ENCODE results near the gene EVC2.
"Not testable (repeated sequence)": the region's sequence is repeated elsewhere in the genome, so short reads cannot be mapped to it uniquely, and the experiment has no call there.

Gene EVC2

DNA sequence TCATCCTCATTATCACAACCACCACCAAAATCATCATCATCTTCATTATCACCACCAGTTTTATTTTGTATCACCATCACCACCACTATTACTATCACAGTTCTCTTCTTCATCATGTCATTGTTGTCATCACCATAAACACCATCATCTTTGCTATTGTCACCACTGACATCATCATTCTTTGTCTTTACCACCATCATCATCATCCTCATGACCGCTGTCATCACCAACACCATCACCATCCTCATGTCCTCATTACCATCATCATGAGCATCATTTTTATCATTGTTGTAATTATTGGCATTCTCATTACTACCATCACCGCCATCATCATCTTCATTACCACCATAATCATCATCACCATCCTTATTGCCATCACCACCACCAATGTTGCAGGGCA lies 34.0 kb upstream of the EVC2 start:
- no peak overlapping the region for H3K9ac ChIP-seq (ENCODE audit: low read length in 2 of 2)
- no peaks in the 10 kb centered on the region for H3K27me3 ChIP-seq (ENCODE audit: control insufficient read depth in 1 of 2, insufficient read depth in 2 of 2, low read length in 2 of 2)
- H3K4me3 ChIP-seq (ENCODE audit: low read length in 2 of 2) = no peak overlapping the region
- no peaks in the 10 kb centered on the region for H3K9me3 ChIP-seq (ENCODE audit: control insufficient read depth in 2 of 2, low read length in 2 of 2)
- no peak overlapping the region for H3K27ac ChIP-seq (ENCODE audit: low read length)
- no peaks in the 10 kb centered on the region for H3K4me1 ChIP-seq (ENCODE audit: control insufficient read depth, insufficient read depth, low read length)
- peaks cover 23% of the 10 kb centered on the region in 2 donors for H3K36me3 ChIP-seq (ENCODE audit: control insufficient read depth in 2 of 2, insufficient read depth in 2 of 2, low read length in 2 of 2)

DNA sequence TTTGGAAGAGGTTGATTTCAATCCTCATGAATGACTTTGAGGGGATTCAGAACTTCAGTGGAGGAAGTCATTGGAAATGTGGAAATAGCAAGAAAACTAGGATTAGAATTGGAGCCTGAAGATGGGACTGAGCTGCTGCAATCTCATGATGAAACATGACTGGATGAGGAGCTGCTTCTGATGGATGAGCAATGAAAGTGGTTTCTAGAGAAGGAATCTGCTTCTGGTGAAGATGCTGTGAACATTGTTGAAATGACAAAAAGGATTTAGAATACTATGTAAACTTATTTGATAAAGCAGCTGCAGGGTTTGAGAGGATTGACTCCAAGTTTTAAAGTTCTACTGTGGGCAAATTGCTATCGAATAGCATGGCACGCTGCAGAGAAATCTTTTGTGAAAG lies 29.7 kb upstream of the EVC2 start:
- Histone ChIP-seq H3K9me3 (ENCODE audit: control insufficient read depth in 2 of 2, low read length in 2 of 2) (no peaks in the 10 kb centered on the region), H3K9ac (ENCODE audit: low read length in 2 of 2) (no peak overlapping the region), H3K36me3 (ENCODE audit: control insufficient read depth in 2 of 2, insufficient read depth in 2 of 2, low read length in 2 of 2) (peaks cover 34 to 48% of the 10 kb centered on the region in 2 donors), H3K27ac (ENCODE audit: low read length) (no peak overlapping the region), H3K4me1 (ENCODE audit: control insufficient read depth, insufficient read depth, low read length) (no peaks in the 10 kb centered on the region), H3K27me3 (ENCODE audit: control insufficient read depth in 1 of 2, insufficient read depth in 2 of 2, low read length in 2 of 2) (no peaks in the 10 kb centered on the region), H3K4me3 (ENCODE audit: low read length in 2 of 2) (no peak overlapping the region)

DNA sequence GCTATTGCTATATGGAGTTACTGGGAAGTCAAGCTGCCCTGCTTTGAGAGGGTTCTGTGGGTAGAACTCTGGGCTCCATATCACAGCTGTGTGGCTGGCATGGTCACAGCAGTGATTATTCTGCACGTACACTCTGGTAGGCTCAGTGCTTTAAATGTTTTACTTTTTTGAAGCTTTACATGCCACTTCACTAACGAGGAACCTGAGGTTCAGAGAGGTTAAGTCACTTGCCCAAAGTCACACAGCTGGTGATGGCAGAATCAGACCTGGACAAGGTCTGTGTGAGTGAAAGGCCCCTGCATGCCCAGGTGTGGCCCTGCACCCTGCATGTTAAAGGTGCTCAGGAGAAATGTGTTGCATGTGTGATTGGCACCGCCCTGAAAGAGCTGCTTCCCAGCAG lies 27.1 kb upstream of the EVC2 start:
- Histone ChIP-seq H3K9me3 (ENCODE audit: control insufficient read depth in 2 of 2, low read length in 2 of 2) (no peaks in the 10 kb centered on the region), H3K4me3 (ENCODE audit: low read length in 2 of 2) (no peak overlapping the region), H3K9ac (ENCODE audit: low read length in 2 of 2) (no peak overlapping the region), H3K4me1 (ENCODE audit: control insufficient read depth, insufficient read depth, low read length) (no peaks in the 10 kb centered on the region), H3K36me3 (ENCODE audit: control insufficient read depth in 2 of 2, insufficient read depth in 2 of 2, low read length in 2 of 2) (peaks cover 39 to 58% of the 10 kb centered on the region in 2 donors), H3K27ac (ENCODE audit: low read length) (no peak overlapping the region), H3K27me3 (ENCODE audit: control insufficient read depth in 1 of 2, insufficient read depth in 2 of 2, low read length in 2 of 2) (no peaks in the 10 kb centered on the region)

- Histone ChIP-seq H3K36me3 (ENCODE audit: control insufficient read depth in 2 of 2, insufficient read depth in 2 of 2, low read length in 2 of 2) (peaks cover 42 to 62% of the 10 kb centered on the region in 2 donors), H3K27me3 (ENCODE audit: control insufficient read depth in 1 of 2, insufficient read depth in 2 of 2, low read length in 2 of 2) (no peaks in the 10 kb centered on the region), H3K27ac (ENCODE audit: low read length) (no peak overlapping the region), H3K4me1 (ENCODE audit: control insufficient read depth, insufficient read depth, low read length) (no peaks in the 10 kb centered on the region), H3K9ac (ENCODE audit: low read length in 2 of 2) (no peak overlapping the region), H3K4me3 (ENCODE audit: low read length in 2 of 2) (no peak overlapping the region), H3K9me3 (ENCODE audit: control insufficient read depth in 2 of 2, low read length in 2 of 2) (no peaks in the 10 kb centered on the region)
These were observed 26.5 kb upstream of the EVC2 start for GRCh38 chr4:5734853-5735252.

DNA sequence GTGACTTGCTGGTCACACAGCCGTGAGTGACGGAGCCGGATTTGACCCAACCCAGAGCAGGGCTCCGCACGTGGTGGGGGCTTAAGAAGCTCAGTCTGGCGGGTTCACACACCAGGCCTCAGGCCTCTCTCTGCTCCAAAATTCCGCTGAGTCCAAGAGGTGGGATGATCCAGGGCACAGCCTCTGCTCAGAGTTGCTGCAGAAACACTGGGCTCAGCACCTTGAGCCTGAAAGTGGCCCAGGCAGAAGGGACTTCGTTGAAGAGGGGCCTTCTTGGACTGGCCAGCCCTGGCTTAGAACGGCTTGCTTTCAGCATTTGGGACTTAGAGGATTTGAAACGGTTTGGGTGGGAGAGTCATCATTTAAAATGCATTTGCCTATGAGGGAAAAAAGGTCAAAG lies 23.8 kb upstream of the EVC2 start:
- no peak overlapping the region for H3K9ac ChIP-seq (ENCODE audit: low read length in 2 of 2)
- no peaks in the 10 kb centered on the region for H3K4me1 ChIP-seq (ENCODE audit: control insufficient read depth, insufficient read depth, low read length)
- H3K36me3 ChIP-seq (ENCODE audit: control insufficient read depth in 2 of 2, insufficient read depth in 2 of 2, low read length in 2 of 2) = peaks cover 47 to 69% of the 10 kb centered on the region in 2 donors
- H3K9me3 ChIP-seq (ENCODE audit: control insufficient read depth in 2 of 2, low read length in 2 of 2) = no peaks in the 10 kb centered on the region
- no peak overlapping the region for H3K27ac ChIP-seq (ENCODE audit: low read length)
- no peak overlapping the region for H3K4me3 ChIP-seq (ENCODE audit: low read length in 2 of 2)
- no peaks in the 10 kb centered on the region for H3K27me3 ChIP-seq (ENCODE audit: control insufficient read depth in 1 of 2, insufficient read depth in 2 of 2, low read length in 2 of 2)

- Histone ChIP-seq H3K4me3 (ENCODE audit: low read length in 2 of 2) (no peak overlapping the region), H3K4me1 (ENCODE audit: control insufficient read depth, insufficient read depth, low read length) (no peaks in the 10 kb centered on the region), H3K9me3 (ENCODE audit: control insufficient read depth in 2 of 2, low read length in 2 of 2) (no peaks in the 10 kb centered on the region), H3K27ac (ENCODE audit: low read length) (no peak overlapping the region), H3K9ac (ENCODE audit: low read length in 2 of 2) (no peak overlapping the region), H3K27me3 (ENCODE audit: control insufficient read depth in 1 of 2, insufficient read depth in 2 of 2, low read length in 2 of 2) (no peaks in the 10 kb centered on the region), H3K36me3 (ENCODE audit: control insufficient read depth in 2 of 2, insufficient read depth in 2 of 2, low read length in 2 of 2) (peaks cover 47 to 61% of the 10 kb centered on the region in 2 donors)
These were observed 22.9 kb upstream of the EVC2 start for GRCh38 chr4:5730993-5731990.

GRCh38 chr4:5730436-5730835 lies 22.1 kb upstream of the EVC2 start:
- Histone ChIP-seq H3K4me1 (ENCODE audit: control insufficient read depth, insufficient read depth, low read length) (no peaks in the 10 kb centered on the region), H3K27ac (ENCODE audit: low read length) (no peak overlapping the region), H3K9ac (ENCODE audit: low read length in 2 of 2) (no peak overlapping the region), H3K36me3 (ENCODE audit: control insufficient read depth in 2 of 2, insufficient read depth in 2 of 2, low read length in 2 of 2) (peaks cover 39 to 55% of the 10 kb centered on the region in 2 donors), H3K27me3 (ENCODE audit: control insufficient read depth in 1 of 2, insufficient read depth in 2 of 2, low read length in 2 of 2) (no peaks in the 10 kb centered on the region), H3K9me3 (ENCODE audit: control insufficient read depth in 2 of 2, low read length in 2 of 2) (no peaks in the 10 kb centered on the region), H3K4me3 (ENCODE audit: low read length in 2 of 2) (no peak overlapping the region)

- peaks cover 24 to 47% of the 10 kb centered on the region in 2 donors for H3K36me3 ChIP-seq (ENCODE audit: control insufficient read depth in 2 of 2, insufficient read depth in 2 of 2, low read length in 2 of 2)
These were observed 20.1 kb upstream of the EVC2 start for GRCh38 chr4:5728412-5728811.

DNA sequence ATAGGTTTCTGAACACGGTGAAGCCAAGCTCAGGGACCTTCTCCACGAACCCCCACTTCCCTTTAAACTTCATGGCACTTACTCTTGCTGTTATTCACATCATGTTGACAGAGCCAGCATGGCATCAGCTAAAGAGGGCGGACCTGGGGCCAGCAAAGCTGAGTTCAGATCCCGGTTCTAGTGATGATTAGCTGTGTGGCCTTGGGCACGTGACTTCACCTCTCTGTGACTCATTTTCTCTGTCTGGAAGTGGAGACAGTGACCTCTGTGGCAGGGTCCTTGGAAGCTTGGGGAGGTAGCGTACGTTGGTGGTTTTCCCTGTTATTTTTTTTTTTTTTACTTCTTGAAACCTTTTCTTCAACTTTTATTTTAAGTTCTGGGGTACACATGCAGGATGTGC lies 16.0 kb upstream of the EVC2 start:
- no peaks in the 10 kb centered on the region for H3K4me1 ChIP-seq (ENCODE audit: control insufficient read depth, insufficient read depth, low read length)
- H3K9ac ChIP-seq (ENCODE audit: low read length in 2 of 2) = no peak overlapping the region
- H3K27ac ChIP-seq (ENCODE audit: low read length) = no peak overlapping the region
- H3K9me3 ChIP-seq (ENCODE audit: control insufficient read depth in 2 of 2, low read length in 2 of 2) = no peaks in the 10 kb centered on the region
- H3K27me3 ChIP-seq (ENCODE audit: control insufficient read depth in 1 of 2, insufficient read depth in 2 of 2, low read length in 2 of 2) = no peaks in the 10 kb centered on the region
- H3K4me3 ChIP-seq (ENCODE audit: low read length in 2 of 2) = no peak overlapping the region
- peaks cover 13 to 36% of the 10 kb centered on the region in 2 donors for H3K36me3 ChIP-seq (ENCODE audit: control insufficient read depth in 2 of 2, insufficient read depth in 2 of 2, low read length in 2 of 2)

More at GRCh38 chr4:5728412-5728811, 20.1 kb upstream of the EVC2 start:
- not testable (repeated sequence) for H3K9me3 ChIP-seq (ENCODE audit: control insufficient read depth in 2 of 2, low read length in 2 of 2); H3K27ac ChIP-seq (ENCODE audit: low read length); H3K4me1 ChIP-seq (ENCODE audit: control insufficient read depth, insufficient read depth, low read length); H3K4me3 ChIP-seq (ENCODE audit: low read length in 2 of 2); H3K9ac ChIP-seq (ENCODE audit: low read length in 2 of 2); H3K27me3 ChIP-seq (ENCODE audit: control insufficient read depth in 1 of 2, insufficient read depth in 2 of 2, low read length in 2 of 2)

GRCh38 chr4:5722328-5722727 lies 14.0 kb upstream of the EVC2 start:
- Histone ChIP-seq H3K9ac (ENCODE audit: low read length in 2 of 2) (no peak overlapping the region), H3K9me3 (ENCODE audit: control insufficient read depth in 2 of 2, low read length in 2 of 2) (no peaks in the 10 kb centered on the region), H3K36me3 (ENCODE audit: control insufficient read depth in 2 of 2, insufficient read depth in 2 of 2, low read length in 2 of 2) (peaks cover 10 to 37% of the 10 kb centered on the region in 2 donors), H3K4me1 (ENCODE audit: control insufficient read depth, insufficient read depth, low read length) (no peaks in the 10 kb centered on the region), H3K27me3 (ENCODE audit: control insufficient read depth in 1 of 2, insufficient read depth in 2 of 2, low read length in 2 of 2) (no peaks in the 10 kb centered on the region), H3K27ac (ENCODE audit: low read length) (no peak overlapping the region), H3K4me3 (ENCODE audit: low read length in 2 of 2) (no peak overlapping the region)

DNA sequence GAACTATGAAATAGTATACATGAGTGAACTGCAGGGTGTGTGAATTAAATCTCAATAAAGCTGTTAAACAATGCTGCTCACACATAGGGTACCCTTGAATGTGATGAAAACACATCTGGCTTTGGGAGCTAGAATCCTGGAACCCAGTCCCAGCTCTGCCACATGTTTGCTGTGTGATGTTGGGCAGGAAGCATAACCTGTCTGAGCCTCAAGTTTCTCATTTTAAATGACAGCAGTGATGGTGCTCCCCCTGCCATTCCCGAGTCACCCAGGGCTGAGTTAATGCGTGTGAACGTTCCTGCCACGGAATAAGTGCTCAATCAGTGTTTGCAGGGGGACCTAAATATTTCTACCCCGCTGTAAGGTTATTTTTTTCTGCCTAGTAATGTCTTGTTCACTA lies 13.6 kb upstream of the EVC2 start:
- H3K9ac ChIP-seq (ENCODE audit: low read length in 2 of 2) = no peak overlapping the region
- H3K4me1 ChIP-seq (ENCODE audit: control insufficient read depth, insufficient read depth, low read length) = no peaks in the 10 kb centered on the region
- no peaks in the 10 kb centered on the region for H3K27me3 ChIP-seq (ENCODE audit: control insufficient read depth in 1 of 2, insufficient read depth in 2 of 2, low read length in 2 of 2)
- H3K4me3 ChIP-seq (ENCODE audit: low read length in 2 of 2) = no peak overlapping the region
- peaks cover 10 to 37% of the 10 kb centered on the region in 2 donors for H3K36me3 ChIP-seq (ENCODE audit: control insufficient read depth in 2 of 2, insufficient read depth in 2 of 2, low read length in 2 of 2)
- H3K9me3 ChIP-seq (ENCODE audit: control insufficient read depth in 2 of 2, low read length in 2 of 2) = no peaks in the 10 kb centered on the region
- H3K27ac ChIP-seq (ENCODE audit: low read length) = no peak overlapping the region

Measured in stomach smooth muscle (tissue), 2 donors.